ENCODE results near the gene CATSPER3. TPM values are rescaled to one million over a fixed set of nuclear protein-coding genes. Genes with fewer than 3 reads are reported as not detected.
A peak's percentile ranks its signal among the peaks of the same experiment; 100 is the strongest.

Gene CATSPER3
- total RNA-seq, 1 donor from 2014 or later: 1.1 TPM

DNA sequence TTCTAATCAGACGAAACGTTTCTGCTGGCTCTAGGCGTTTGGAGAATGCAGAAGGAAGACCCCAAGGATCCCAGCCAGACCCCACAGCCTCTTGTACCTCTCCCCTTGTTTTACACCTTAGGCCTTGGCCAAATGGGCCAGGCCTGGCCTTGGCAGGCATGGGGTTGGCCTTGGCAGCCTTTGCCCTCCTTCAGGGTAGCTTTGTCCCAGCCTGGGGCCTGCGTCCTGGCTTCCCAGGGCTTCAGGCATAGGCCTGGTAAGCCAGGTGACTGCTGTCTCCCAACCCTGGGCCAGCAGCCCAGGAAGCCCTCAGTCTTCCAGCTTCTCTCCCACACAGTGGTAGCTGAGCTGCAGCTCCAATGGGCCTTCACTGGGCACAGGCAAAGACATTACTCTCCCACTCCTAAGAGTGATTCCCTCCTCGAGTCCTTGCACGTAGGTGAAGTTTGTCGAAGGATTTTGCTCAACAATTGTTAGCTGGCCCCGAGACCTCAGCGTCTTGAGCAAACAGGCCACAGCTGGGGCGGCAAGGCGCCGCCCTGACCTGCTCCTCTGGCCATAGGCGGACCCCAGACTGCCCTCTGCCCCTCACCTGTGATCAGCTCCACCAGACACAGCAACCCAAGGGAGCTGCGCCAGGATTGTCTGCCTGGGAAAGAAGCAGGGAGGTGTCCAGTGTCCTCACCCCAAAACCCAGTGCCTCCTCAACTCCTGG, 67.4 kb downstream of the CATSPER3 start:
- ATAC-seq (no peak), DNase-seq (ENCODE audit: missing footprints) (no peak)
- intact Hi-C loops (cut with DNase I): loop anchor here (10.0 kb wide), 1 partner anchor 300 kb away; no protein-coding TSS in a partner anchor

DNA sequence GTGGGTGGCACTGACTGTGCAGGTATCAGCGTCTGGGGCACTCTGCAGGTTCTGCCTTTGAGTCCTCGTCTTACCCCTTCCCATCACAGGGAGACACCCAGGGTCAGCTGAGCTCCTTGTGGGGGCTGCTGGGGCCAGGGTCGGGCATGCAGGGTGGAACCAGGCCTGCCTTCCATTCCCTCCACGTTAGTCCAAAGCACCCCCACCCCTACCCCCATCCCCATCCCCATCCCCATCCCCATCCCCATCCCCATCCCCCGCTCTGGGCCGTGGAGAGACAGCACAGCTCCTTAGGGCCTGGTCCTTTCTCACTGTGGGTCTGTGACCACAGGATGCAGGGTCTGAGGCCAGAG, 67.9 kb downstream of the CATSPER3 start:
- DNase-seq (ENCODE audit: missing footprints) (no peak), ATAC-seq (peak; percentile 5)
- intact Hi-C loops (cut with DNase I): loop anchor here (10.0 kb wide), 1 partner anchor 299 kb away; no protein-coding TSS in a partner anchor

DNA sequence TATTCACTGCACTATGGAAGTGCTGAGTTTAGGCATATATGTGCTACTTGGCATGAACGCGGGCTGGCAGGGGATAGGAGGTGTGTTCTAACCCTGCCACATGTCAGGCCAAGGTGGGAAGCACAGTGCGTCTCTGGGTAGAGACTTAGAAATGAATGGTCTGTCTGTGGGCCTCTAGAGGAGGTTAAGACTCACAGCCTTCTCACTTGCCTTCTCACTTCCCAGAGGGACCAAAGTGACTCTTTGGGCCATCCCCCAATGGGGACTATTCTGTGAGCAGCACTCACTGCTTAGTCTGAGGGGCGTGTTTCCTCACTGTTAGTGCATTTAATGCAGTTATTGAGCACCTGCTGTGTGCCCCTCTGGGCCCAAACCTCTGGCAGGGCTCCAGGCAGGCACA, 68.7 kb downstream of the CATSPER3 start:
- ATAC-seq: no peak
- DNase-seq (ENCODE audit: missing footprints): no peak
- intact Hi-C loops (cut with DNase I): loop anchor here (10.0 kb wide), 1 partner anchor 298 kb away; no protein-coding TSS in a partner anchor

DNA sequence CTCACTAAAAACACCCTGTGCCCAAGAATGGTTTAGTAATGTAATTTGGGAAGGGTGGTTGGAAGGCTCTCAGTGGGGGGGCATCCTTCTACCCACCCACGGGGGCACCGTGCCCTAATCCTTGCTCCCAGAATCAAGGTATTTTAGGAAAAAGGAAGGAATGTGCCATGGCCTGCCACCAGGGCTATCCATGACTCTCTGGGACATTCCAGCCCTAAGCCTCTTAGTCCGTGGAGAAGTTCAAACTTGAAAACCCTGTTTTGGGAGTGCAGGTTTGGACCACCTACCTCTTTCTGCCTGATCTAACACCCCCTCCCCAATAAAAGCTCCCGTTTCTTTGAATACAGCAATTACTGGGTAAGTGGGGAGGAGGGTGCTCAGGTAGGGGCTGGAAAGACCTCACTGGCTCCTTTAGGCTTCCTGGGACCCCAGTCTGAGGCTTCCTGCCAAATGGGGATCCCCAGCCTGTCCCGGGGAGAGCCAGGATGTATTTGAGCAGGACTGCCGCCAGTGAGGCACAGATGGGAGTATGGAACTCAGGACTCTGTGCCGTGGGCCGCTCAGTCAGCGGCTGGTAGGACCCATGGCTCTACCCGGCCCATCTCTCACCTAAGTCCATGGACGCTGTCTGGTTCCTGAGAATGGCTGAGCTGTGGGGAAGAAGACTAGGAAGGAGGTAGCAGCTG, 70.0 kb downstream of the CATSPER3 start:
- intact Hi-C loops (cut with DNase I): loop anchor here (10.0 kb wide), 1 partner anchor 297 kb away; no protein-coding TSS in a partner anchor
- DNase-seq (ENCODE audit: missing footprints) (no peak), ATAC-seq (no peak)

DNA sequence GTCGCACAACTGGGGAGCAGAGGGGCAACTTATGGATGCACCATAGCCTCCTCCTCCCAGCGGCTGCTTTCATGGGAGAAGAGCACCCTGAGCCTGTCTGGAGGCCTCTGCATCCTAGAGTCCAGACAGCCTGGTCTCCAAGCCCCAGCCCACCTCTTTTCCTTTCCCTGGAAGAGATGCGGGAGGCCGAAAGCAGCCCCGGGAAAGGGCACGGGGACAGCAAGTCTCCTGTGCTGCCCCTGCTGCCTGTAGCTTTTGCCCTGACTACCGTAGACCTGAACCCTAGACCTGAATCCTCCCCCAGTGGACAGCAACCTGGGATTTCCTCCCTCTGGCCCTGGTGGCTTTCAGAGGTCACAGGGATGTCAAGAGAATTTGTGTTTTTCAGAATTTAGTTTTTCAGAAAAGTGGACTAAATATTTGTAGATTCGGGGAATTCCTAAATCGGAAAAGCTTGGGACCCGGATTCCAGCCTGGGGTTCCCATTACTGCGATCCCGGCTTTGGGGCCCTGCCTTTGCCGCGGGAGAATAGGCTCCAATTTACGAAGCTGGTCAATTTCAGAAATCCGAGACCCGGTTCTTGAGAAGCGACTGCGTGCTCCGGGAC, 70.6 kb downstream of the CATSPER3 start:
- intact Hi-C loops (cut with DNase I): loop anchor here (10.0 kb wide), 1 partner anchor 296 kb away; no protein-coding TSS in a partner anchor
- DNase-seq (ENCODE audit: missing footprints) (no peak), ATAC-seq (no peak)

DNA sequence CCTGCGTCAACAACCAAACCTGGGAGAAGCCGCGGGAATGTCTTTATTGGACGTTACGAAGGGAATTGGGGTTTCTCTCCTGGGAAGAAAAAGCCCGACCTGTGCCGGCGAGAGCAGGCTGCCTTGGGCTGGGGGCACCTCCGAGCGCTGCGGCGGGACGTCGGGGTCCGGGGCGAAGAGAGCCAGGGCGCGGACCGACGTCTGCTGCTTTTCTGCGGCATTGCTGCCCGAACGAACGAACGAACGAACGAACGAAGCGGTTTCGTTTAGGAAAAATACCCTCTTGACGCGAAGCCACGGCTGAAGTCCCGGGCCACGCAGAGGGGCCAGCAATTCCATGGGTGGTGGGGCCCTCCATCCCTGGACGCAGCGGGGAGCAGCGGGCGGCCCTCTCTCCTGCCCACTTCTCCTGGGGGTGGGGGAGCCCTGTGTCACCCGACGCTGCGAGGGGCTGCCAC, 71.1 kb downstream of the CATSPER3 start:
- DNase-seq (ENCODE audit: missing footprints): no peak
- intact Hi-C loops (cut with DNase I): loop anchor here (10.0 kb wide), 1 partner anchor 296 kb away; no protein-coding TSS in a partner anchor
- ATAC-seq: no peak

DNA sequence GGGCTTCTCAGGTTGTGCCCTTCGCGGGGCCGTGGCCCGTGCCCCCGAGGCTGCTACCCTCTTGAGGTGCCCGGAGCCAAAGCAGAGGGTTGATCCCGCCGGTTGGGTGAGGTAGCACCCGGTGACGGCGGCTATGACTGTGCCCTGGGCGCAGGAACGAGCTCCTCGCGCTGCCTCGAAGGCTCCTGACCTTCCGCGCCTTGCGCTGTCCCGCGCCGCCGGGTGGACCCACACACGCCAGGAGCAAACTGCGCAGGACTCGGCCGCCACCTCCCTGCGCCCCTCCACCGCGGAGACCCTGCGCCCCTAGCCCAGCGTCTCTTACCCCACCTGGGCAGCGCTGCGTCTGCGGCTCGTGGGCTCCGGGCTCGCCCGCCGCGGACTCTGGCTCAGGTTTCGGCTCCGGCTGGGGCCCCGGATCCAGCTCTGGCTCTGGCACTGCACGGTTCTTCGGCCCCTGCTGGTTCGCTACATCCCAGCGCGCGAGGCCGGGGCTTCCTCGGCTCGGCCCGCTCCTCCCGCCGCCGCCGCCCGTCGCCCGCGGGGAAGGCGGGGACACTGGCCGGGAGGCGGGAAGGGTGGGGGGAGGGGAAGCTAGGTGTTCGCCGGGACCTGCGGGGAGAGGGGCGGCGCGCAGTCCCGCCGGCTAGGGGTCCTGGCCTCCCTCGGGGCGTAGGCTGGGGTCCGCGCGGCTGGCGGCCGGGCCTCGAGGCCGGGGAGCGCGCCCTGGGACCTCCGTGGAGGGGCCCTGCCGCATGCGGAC, 71.7 kb downstream of the CATSPER3 start:
- intact Hi-C loops (cut with DNase I): loop anchor here (10.0 kb wide), 1 partner anchor 295 kb away; no protein-coding TSS in a partner anchor
- ATAC-seq (no peak), DNase-seq (ENCODE audit: missing footprints) (no peak)

DNA sequence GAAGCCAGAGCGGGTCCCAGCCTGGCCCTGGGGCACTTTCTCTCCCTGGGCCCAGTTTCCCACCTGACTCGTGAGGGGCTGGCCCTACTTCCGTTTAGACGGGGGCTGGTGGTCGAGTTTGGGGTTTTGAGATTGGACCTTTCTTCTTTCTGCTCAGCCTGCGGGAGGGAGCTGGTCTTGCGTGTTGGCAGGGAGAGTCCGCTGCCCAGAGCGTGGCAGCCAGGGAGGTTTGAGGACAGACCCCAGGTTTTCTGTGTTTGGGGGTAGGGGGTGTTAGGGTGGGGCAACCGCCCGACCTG, 72.3 kb downstream of the CATSPER3 start:
- ATAC-seq: no peak
- no peak for DNase-seq (ENCODE audit: missing footprints)
- intact Hi-C loops (cut with DNase I): no loop called here

DNA sequence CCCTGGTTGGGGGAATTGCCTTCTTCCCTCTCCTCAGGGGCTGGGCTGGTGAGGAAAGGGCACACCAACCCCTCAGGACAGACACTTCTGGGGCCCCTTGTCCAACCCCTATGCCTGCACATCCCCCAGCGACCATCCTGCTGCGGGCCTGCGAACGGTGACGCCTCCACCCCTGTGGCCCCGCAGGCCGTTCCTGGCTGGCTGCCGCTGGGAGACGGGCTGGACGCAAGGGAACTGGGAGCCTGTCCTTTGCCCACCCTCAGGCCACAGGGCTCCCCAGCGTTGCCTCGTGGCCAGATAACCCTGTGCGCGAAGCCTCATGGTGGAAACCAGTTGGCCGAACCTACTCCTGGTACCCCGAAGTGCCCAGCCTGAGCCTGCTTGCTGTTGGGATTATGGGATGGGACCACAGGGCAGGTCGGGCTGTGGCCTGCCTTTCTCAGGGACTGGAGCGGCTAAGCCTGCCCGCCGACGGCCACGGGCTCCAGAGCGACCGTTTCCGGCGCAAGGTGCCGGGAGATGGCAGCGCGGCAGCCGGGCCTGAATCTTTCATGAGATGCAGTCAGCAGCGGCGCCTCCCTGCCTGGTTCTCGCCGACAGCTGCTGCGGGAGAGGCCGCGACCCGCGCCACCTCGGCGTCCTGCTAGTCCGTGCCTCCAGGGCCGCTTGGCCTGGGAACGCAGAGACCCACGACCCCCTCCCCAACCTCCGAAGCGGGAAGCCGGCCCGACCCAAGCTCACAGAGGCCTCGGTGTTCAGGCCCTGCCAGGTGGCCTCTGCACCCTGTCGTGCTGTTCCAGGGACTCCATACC, 72.8 kb downstream of the CATSPER3 start:
- intact Hi-C loops (cut with DNase I): no loop called here
- no peak for ATAC-seq
- DNase-seq (ENCODE audit: missing footprints): peak; percentile 60

DNA sequence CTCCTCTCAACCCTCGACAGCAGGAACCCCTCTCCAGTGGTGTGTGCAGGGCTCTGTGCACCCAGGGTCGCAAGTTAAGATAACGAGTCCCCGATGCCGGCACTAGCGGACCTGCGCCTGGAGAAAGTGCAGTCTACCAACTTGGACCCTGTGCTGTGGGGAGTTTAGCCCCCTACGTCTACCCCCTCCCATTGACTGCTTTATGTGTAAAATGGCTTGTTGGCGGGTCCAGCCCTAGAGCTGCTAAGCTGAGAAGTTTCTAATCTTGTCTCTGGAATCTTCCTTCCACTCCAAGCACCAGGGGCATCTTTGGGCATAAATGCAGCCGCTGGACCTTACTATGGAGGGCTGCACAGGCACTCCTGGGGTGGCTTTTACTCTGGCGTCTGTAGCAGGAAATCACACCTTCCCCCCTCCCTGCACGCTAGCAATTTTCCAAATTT, 73.5 kb downstream of the CATSPER3 start:
- DNase-seq (ENCODE audit: missing footprints): no peak
- no peak for ATAC-seq
- intact Hi-C loops (cut with DNase I): no loop called here

DNA sequence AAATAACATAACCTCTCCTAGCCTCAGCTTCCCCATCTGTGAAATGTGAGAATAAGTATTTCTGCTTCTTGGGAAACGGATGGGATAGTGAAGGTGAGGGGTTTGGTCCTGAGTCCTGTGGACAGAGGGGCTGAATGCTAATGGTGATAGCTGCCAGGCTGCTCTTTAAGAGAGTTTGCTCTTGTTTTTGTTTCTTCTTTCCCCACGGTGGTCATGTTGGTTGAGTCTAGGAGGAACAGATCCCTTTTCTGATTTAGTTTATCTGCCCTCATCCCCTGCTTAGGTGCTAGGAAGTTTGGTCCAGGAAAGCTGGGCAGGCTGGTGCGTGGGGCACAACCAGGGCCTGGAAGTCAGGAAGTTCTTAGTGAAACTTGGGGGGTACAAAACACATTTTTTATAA, 74.0 kb downstream of the CATSPER3 start:
- ATAC-seq (no peak), DNase-seq (ENCODE audit: missing footprints) (no peak)
- intact Hi-C loops (cut with DNase I): no loop called here

DNA sequence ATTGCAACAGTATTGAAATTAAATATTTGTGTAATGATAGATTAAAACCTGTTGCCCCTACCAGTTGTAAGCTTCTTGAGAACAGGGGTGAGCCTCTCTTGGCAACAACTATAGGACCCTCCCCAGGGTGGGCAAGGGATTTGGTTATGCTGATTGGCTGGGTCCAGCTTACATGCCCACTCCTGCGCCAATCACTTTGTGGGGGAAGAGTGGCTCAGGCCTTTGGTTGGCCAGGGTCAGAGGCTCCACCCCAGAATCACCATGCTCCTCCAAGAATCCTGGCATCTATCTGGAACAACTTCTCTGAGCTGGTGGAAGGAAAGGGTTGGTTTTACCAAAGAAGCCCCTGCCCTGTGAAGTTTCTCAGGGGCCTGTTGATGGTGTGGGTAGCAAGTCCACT, 74.9 kb downstream of the CATSPER3 start:
- intact Hi-C loops (cut with DNase I): no loop called here
- ATAC-seq: no peak
- DNase-seq (ENCODE audit: missing footprints): no peak

DNA sequence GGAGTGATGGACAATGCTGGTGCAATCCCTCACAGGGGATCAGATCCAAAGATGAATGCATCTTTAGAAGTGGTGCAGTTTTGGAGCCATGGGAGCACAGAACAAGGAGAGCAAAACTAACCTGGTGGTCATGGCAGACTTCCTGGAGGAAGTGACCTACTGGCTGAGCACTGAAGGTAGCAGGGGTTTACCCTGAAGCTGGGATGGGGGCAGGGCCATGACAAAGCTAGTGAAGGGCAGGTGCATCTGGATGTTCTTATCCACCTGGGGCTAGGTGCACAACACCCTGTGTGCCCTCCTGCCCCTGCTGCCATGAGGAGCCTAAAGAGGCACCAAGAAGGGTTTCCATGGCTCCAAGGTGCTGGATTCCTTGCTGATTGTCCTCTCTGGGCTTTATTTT, 77.8 kb downstream of the CATSPER3 start:
- ATAC-seq (no peak), DNase-seq (ENCODE audit: missing footprints) (peak; percentile 18)
- intact Hi-C loops (cut with DNase I): no loop called here

DNA sequence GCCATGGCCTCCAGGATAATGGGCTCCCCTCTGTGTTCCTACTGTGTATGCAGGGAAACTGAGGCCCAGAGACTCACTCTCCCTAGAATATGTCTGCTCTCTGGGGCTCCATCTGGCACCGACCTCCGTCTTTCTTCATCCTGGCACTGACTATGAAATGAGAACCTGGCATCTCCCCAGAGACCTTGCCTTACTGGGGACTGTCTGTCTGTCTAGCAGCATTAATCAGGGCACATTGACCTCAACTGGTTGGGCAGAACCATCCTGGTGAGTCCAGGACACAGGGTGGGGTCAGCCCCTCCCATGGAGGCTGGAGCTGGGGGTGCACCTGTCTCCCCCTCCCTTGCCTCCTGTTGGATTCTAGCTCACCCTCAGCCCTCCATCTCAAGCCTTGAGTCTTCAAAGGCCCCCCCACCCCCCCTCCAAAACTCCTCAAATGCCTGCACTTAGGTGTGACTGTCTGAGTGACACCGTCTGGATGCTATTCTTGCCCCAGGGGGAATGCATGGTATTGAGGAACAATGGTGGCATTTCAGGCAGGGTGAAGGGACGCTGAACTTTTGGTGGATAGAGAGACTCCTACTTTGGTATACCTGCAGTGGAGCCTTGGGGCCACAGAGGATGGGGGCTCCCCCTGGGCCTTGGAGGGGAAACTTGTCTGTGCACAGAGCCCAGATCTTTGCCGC, 79.1 kb downstream of the CATSPER3 start:
- intact Hi-C loops (cut with DNase I): no loop called here
- DNase-seq (ENCODE audit: missing footprints) (no peak), ATAC-seq (no peak)

DNA sequence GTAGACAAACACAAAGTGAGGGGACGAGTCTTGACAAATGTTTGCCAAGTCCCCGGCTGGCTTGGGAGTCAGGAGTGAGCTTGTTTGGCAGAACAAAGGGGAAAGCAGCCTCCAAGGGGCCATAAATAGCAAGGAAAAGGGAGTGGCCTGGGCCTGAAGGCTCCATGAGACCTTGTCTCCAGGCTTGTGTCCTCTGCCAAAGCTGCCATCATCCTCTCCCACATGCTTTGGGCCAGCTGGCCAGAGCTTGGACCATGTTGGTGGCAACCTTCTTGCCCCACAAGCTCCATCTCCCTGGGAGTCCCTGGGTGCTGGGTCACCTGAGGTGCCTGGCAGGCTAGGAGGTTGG, 79.6 kb downstream of the CATSPER3 start:
- intact Hi-C loops (cut with DNase I): no loop called here
- ATAC-seq: no peak
- peak; percentile 60 for DNase-seq (ENCODE audit: missing footprints)

DNA sequence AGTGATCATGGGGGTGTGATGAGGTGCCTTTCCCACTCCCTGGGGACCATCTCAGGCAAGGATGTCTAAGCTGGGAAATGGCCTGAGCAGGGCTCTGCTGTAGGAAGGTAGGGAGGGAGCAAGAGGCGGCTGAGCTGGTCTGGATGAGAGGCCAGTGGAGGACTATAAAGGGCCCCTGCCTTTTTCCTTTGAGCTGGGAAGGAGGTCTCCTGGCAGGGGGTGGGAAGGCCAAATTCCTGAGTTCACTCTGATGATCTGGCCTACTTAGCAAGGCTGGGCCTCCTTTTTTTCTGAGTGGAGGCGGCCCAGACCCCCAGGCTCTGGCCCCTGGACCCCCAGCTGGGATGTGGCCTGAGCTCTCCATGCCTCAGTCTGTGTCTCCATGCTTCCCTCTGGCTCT, 80.6 kb downstream of the CATSPER3 start:
- no peak for ATAC-seq
- intact Hi-C loops (cut with DNase I): no loop called here
- no peak for DNase-seq (ENCODE audit: missing footprints)

DNA sequence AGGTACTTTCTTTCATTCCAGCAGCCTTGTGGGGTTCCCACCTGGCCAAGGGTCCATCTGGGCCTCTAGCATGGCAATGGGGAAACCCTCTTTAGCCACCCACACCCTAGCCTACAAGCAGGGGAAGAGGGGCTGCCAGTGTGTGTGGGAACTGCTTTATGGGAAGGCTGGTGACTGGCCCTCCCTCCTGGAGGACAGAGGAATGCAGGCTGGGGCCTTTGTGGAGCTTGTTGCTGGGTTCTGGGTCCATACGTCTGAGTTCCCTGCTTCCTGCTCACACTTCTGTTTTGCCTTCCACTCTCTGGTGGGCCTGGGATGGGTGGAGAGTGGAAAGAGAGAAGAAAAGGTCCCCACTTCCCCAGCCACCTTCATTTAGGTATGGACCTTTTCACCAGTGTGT, 81.2 kb downstream of the CATSPER3 start:
- intact Hi-C loops (cut with DNase I): no loop called here
- ATAC-seq (no peak), DNase-seq (ENCODE audit: missing footprints) (peak; percentile 23)

DNA sequence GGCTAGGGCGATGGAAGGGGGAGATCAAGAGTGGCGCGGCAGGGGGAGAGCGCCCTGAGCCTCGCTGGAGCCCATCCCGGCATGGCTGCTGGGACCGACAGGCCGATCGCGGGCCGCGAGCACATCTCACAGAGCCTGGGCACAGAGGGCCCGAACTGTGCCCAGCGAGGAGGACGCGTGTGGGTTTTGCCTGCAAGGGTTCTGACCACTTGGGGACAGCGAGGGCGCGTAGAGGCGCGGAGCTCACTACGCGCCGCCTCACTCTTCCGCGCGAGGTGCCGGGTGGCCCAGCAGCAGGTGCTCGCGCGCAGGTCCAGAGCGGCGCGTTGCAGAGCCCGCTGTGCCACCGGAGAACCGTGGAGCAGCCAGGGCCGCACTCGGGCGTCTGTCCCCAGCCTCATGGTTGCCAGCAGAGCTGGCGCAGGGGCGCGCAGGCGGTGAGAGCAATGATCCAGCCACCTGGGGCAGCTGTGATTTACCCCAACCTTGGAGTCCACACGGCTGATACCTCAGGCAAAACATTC, 82.6 kb downstream of the CATSPER3 start:
- DNase-seq (ENCODE audit: missing footprints) (peak; percentile 42), ATAC-seq (no peak)
- intact Hi-C loops (cut with DNase I): loop anchor here (10.0 kb wide), 1 partner anchor 144 kb away; no protein-coding TSS in a partner anchor

All from Right ventricle myocardium inferior (tissue), 1 donor.